ENCODE measurements around the gene H6PD. TPM values are rescaled to one million over a fixed set of nuclear protein-coding genes. Genes with fewer than 3 reads are reported as not detected.

H6PD gene
- total RNA-seq, 1 donor: 10.5 TPM

DNA sequence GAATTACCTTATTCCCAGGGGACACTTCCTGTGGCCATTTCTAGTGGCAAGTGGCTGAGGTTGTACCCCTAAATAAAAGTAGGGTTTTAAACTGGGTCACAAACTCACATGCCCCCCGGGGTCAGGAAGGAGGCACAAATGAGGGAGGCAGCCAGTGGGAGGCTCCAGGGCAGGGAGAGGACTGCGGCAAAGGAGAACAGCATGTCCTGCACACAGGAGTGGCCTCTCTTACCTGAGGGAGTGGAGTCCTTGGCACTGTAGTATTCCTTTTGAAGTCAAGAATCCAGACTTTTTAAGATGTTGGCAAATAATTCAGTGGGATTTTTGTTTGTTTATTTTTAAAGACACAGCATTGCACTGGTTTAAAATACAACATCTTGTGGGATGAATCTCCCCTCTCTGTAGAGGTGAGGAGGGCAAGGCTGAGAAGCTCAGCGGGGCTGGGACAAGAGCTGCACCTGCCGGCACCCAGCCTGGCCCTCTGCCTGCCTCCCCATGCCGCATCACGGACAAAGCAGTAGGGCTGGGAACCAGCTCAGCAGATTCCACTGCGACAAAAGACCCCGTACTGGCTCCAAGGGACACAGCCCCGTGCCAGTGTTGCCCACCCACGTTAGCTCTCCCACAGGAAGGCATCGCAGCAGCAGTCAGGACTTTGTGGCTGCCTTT is 80.3 kb downstream of the H6PD start:
- H3K4me1 ChIP-seq (ENCODE audit: insufficient read depth, low read length): no peaks in the 10 kb centered on the region
- H3K27me3 ChIP-seq (ENCODE audit: insufficient read depth, low read length): no peaks in the 10 kb centered on the region
- no peak overlapping the region for H3K4me3 ChIP-seq (ENCODE audit: low read length)
- H3K9me3 ChIP-seq (ENCODE audit: low read depth, low read length): no peaks in the 10 kb centered on the region

DNA sequence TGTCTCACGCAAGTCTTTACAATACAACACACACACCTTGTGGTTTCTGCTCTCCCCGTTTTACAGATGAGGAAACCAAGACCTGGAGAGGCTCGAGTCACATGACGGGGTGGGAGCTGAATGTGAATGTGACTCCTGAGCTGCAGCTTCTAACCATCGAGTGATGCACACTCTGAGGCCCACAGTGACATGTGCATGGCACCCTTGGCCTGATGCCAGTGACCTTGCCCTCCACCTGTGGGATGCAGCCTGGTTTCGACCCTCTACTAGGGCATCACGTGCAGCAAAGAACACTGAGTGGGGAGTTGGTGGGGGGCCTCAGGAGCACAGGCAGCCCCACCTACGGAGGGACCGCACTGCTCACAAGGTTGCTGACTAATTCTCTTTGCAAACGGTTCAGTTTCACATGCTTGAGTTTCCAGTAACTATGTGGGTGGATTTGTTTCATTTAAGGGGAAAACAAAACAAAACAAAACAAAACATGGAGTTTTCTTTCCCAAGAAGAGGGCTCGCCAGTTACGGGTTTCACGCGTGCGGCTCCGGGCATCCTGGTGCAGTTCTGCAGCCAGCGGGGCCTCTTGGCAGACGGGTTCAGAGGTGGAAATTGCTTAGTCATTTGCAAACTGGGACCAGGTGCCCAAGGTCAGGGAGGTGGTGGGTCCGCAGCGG is 81.0 kb downstream of the H6PD start:
- Histone ChIP-seq H3K9me3 (ENCODE audit: low read depth, low read length) (no peaks in the 10 kb centered on the region), H3K4me1 (ENCODE audit: insufficient read depth, low read length) (no peaks in the 10 kb centered on the region), H3K4me3 (ENCODE audit: low read length) (no peak overlapping the region), H3K27me3 (ENCODE audit: insufficient read depth, low read length) (no peaks in the 10 kb centered on the region)

DNA sequence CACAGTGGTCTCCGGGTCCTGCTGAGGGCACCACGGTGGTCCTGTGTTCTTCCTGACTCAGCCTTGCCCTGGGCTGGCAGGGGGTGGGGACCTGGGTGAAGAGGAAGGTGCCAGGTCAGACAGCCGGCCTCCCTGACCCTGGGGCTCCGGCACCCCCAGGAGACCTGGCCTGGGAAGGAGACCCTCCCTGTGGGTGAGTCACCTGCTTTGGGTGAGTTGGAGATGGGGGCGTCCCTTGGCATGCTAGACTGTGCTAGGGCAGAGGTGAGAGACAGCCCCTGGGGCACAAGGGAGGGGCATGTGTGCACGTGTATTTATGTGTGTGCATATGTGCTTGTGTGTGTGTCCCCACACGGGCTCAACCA is 81.5 kb downstream of the H6PD start:
- H3K9me3 ChIP-seq (ENCODE audit: low read depth, low read length): no peaks in the 10 kb centered on the region
- no peaks in the 10 kb centered on the region for H3K4me1 ChIP-seq (ENCODE audit: insufficient read depth, low read length)
- no peaks in the 10 kb centered on the region for H3K27me3 ChIP-seq (ENCODE audit: insufficient read depth, low read length)
- no peak overlapping the region for H3K4me3 ChIP-seq (ENCODE audit: low read length)

DNA sequence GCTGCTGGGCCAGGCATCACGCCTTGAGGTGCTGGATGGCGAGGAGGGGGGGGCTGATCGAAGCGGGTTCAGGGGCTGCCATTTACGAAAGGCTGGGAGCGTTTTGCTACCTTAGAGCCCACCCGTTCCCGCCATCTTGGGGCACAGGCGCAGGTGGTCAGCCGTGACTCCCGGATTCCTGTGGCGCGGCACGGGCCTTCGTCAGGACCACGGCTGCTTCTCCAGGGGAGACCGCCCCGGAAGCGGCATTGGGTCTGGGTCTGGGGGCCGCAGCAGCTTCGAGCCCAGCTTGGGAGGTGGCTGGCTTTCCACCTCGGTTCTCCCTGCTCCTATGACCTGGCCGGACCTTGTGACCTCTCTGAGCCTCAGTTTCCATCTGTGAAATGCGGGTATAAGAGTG is 81.9 kb downstream of the H6PD start:
- H3K27me3 ChIP-seq (ENCODE audit: insufficient read depth, low read length): no peaks in the 10 kb centered on the region
- no peaks in the 10 kb centered on the region for H3K9me3 ChIP-seq (ENCODE audit: low read depth, low read length)
- no peak overlapping the region for H3K4me3 ChIP-seq (ENCODE audit: low read length)
- H3K4me1 ChIP-seq (ENCODE audit: insufficient read depth, low read length): no peaks in the 10 kb centered on the region

- H3K9me3 ChIP-seq (ENCODE audit: low read depth, low read length): no peaks in the 10 kb centered on the region
- H3K4me1 ChIP-seq (ENCODE audit: insufficient read depth, low read length): no peaks in the 10 kb centered on the region
- H3K27me3 ChIP-seq (ENCODE audit: insufficient read depth, low read length): no peaks in the 10 kb centered on the region
- no peak overlapping the region for H3K4me3 ChIP-seq (ENCODE audit: low read length)
These were observed 82.5 kb downstream of the H6PD start for GRCh38 chr1:9317072-9317471.

GRCh38 chr1:9317591-9318417 is 83.2 kb downstream of the H6PD start:
- H3K4me1 ChIP-seq (ENCODE audit: insufficient read depth, low read length): no peaks in the 10 kb centered on the region
- no peak overlapping the region for H3K4me3 ChIP-seq (ENCODE audit: low read length)
- H3K9me3 ChIP-seq (ENCODE audit: low read depth, low read length): no peaks in the 10 kb centered on the region
- H3K27me3 ChIP-seq (ENCODE audit: insufficient read depth, low read length): no peaks in the 10 kb centered on the region

- no peaks in the 10 kb centered on the region for H3K27me3 ChIP-seq (ENCODE audit: insufficient read depth, low read length)
- H3K4me1 ChIP-seq (ENCODE audit: insufficient read depth, low read length): no peaks in the 10 kb centered on the region
- no peak overlapping the region for H3K4me3 ChIP-seq (ENCODE audit: low read length)
- H3K9me3 ChIP-seq (ENCODE audit: low read depth, low read length): no peaks in the 10 kb centered on the region
These were observed 84.7 kb downstream of the H6PD start for GRCh38 chr1:9319208-9319788.

DNA sequence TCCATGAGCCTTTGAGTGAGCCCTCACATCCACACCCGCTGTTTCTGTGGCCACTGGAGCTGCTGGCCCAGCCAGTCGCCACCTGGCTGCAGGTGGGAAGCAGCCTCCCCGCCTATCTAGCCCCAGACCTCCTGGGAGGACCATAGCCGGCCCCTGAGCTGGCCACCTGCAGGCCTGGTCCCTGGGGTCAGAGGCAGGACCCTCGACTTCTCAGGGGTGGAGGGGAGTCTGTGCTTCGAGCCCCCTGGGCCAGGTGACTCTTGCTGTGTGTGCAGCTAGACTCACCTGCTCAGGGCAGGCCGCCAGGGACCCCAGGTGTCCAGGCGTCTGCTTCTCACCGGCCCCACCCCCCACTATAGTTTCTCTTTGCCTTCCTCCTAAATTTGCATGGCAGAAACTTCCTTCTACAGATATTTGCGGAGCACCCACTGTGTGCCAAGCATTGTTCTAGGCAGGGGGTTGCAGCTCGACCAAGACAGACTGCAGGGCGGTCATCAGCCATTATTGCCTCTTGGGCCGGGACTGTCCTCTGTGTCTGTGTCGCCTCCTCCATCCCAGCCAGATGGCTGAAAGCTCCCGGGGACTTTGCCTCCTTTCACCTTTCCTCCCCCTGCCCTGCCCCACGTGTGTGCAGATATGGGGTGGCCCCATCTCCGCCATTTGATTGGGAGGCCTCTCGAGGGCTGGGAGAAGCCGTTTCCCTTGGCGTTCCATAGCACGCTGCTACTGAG is 85.4 kb downstream of the H6PD start:
- no peak overlapping the region for H3K4me3 ChIP-seq (ENCODE audit: low read length)
- H3K27me3 ChIP-seq (ENCODE audit: insufficient read depth, low read length): no peaks in the 10 kb centered on the region
- H3K9me3 ChIP-seq (ENCODE audit: low read depth, low read length): no peaks in the 10 kb centered on the region
- H3K4me1 ChIP-seq (ENCODE audit: insufficient read depth, low read length): no peaks in the 10 kb centered on the region

Other genes with a start within 250 kb of the H6PD start
- gene SLC2A7, start 208.4 kb upstream of the H6PD start, total RNA-seq: not detected
- gene SLC2A5, start 165.1 kb upstream of the H6PD start, total RNA-seq: 0.73 TPM
- gene GPR157, start 105.7 kb upstream of the H6PD start, total RNA-seq: 2.0 TPM
- 0.94 TPM for gene SPSB1, start 58.1 kb downstream of the H6PD start, total RNA-seq